GM19043 (cell line): ENCODE results near the gene CHCHD4.
"Not testable (repeated sequence)": the region's sequence is repeated elsewhere in the genome, so short reads cannot be mapped to it uniquely, and the experiment has no call there.

Source experiments
- ATAC-seq: cut with Tn5 transposase; IDR thresholded peaks from one replicate; pipeline ENCODE4 v1.9.1; 2021; ENCODE audit warnings: low read depth; ENCODE audit not compliant: unreplicated experiment

CHCHD4 gene

GRCh38 chr3:14123308-14124222 is 1.1 kb downstream of the CHCHD4 start:
- ATAC-seq = no peak

GRCh38 chr3:14122301-14122700 is 2.4 kb downstream of the CHCHD4 start:
- ATAC-seq = no peak

GRCh38 chr3:14121859-14122258 is 2.8 kb downstream of the CHCHD4 start:
- no peak for ATAC-seq

GRCh38 chr3:14120921-14121448 is 3.7 kb downstream of the CHCHD4 start:
- ATAC-seq = not testable (repeated sequence)

- ATAC-seq = no peak
Observed at GRCh38 chr3:14120111-14120920, 4.4 kb downstream of the CHCHD4 start.

GRCh38 chr3:14119651-14120050 is 5.0 kb downstream of the CHCHD4 start:
- ATAC-seq = no peak

GRCh38 chr3:14118400-14119381 is 6.0 kb downstream of the CHCHD4 start:
- ATAC-seq = no peak

- ATAC-seq = no peak
Observed at GRCh38 chr3:14117468-14118399, 6.9 kb downstream of the CHCHD4 start.

GRCh38 chr3:14113965-14114635 is 10.6 kb downstream of the CHCHD4 start:
- no peak for ATAC-seq

- ATAC-seq = no peak
Observed at GRCh38 chr3:14110699-14111098, 14.0 kb downstream of the CHCHD4 start.

GRCh38 chr3:14109821-14110220 is 14.8 kb downstream of the CHCHD4 start:
- not testable (repeated sequence) for ATAC-seq

GRCh38 chr3:14097616-14098391 is 26.9 kb downstream of the CHCHD4 start:
- ATAC-seq = no peak

- no peak for ATAC-seq
Observed at GRCh38 chr3:14096742-14097141, 27.9 kb downstream of the CHCHD4 start.

- ATAC-seq = no peak
Observed at GRCh38 chr3:14093831-14094230, 30.8 kb downstream of the CHCHD4 start.

GRCh38 chr3:14092464-14092863 is 32.2 kb downstream of the CHCHD4 start:
- ATAC-seq = no peak

- ATAC-seq = not testable (repeated sequence)
Observed at GRCh38 chr3:14091959-14092358, 32.7 kb downstream of the CHCHD4 start.

- ATAC-seq = not testable (repeated sequence)
Observed at GRCh38 chr3:14087461-14087860, 37.2 kb downstream of the CHCHD4 start.
